Renal cortical epithelial cell (primary cell): Measurements from ENCODE around the gene TOE1. TPM values are rescaled to one million over a fixed set of nuclear protein-coding genes. Genes with fewer than 3 reads are reported as not detected.

ENCODE experiments used
- DNase-seq: peaks from one replicate; pipeline ENCODE4 v3.0.0-alpha.2; 2011; ENCODE audit warnings: low read depth
- total RNA-seq: library from RNA; depleted of rRNA; stranded (reverse); fragments of >200 nt; gene quantifications from 2 replicates; pipeline ENCODE4 v1.2.3, GENCODE V29; 2014

Gene TOE1
- total RNA-seq, 1 donor from 2014 or later, result 13.5 TPM

DNA sequence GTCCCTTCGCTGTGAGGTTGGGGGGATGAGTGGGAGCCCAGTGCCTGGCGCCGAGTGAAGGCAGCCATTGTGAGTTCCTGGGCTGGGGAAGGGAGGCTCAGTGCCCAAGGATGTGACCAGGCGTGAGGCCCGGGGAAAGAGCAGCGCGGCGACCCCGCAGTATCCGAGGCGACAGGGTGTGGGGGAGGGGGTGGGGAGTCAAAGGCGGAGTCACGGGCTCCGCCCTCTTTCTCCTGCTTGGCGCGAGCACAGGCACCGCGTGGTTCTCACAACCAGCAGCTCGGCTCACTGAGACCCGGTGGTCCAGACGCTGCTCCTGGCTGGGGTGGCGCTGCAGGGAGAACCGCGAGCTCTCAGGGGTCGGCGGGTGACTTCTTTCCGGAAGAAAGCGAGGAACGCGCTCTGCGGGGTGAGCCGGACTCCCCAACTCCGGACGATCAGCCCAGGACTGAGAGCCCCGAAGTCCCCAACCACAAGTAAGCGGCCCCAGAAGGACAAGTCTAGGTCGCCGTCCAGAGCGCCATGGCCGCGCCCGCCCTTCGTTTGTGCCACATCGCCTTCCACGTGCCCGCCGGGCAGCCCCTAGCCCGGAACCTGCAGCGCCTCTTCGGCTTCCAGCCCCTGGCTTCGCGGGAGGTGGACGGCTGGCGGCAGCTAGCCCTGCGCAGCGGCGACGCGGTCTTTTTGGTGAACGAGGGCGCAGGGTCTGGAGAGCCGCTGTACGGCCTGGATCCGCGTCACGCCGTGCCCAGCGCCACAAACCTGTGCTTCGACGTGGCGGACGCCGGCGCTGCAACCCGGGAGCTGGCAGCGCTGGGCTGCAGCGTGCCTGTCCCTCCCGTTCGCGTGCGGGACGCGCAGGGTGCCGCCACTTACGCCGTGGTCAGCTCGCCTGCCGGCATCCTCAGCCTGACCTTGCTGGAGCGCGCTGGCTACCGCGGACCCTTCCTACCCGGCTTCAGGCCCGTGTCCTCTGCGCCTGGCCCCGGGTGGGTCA lies 13.0 kb upstream of the TOE1 start, which contains the start of gene HPDL:
TSS of gene HPDL (plus strand) at position 269 of the 997 bp plus-strand sequence. CDS start at position 523, 254 bp downstream.
- peak; percentile 16 for DNase-seq

DNA sequence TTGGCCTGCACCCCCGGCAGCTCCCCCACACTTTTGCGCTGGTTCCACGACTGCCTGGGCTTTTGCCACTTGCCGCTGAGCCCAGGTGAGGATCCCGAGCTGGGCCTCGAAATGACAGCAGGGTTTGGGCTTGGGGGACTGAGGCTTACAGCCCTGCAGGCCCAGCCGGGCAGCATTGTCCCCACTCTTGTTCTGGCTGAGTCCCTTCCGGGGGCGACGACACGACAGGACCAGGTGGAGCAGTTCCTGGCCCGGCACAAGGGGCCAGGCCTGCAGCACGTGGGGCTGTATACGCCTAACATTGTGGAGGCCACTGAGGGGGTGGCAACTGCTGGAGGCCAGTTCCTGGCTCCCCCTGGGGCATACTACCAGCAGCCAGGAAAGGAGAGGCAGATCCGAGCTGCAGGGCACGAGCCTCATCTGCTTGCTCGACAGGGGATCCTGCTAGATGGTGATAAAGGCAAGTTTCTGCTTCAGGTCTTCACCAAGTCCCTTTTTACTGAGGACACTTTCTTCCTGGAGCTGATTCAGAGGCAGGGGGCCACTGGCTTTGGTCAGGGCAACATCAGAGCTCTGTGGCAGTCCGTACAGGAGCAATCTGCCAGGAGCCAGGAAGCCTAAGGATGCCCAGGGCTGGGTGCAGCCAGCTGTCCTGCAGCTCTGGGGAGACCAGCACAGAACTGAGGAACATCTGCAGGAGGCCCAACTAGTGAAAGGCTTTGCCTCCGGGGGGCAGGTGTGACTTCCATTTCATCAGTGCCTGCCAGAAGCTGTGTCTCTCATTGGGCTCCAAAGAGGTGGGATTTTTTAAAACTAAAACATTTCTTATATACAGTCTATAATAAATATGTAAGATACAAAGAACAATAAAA lies 12.1 kb upstream of the TOE1 start:
- DNase-seq, result no peak

DNA sequence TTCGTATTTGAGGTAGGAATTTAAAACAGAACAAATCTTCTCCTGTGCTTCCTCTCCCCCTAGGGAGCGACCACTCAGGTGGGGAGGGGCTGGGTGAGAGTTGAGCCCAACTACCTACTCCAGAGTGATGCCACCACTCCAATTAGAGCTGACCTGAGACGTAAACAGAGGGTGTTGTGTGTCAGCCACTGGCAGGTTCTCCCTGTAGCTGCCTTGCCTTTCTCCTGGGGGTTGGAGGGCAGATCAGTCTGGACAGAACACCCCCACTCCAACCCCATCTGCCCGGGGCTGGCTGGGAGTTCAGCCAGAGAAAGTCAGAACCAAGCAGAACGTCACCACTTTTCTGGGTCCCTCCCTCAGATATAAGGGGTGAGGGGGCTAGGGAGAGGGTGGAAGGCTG lies 11.3 kb upstream of the TOE1 start:
- no peak for DNase-seq

DNA sequence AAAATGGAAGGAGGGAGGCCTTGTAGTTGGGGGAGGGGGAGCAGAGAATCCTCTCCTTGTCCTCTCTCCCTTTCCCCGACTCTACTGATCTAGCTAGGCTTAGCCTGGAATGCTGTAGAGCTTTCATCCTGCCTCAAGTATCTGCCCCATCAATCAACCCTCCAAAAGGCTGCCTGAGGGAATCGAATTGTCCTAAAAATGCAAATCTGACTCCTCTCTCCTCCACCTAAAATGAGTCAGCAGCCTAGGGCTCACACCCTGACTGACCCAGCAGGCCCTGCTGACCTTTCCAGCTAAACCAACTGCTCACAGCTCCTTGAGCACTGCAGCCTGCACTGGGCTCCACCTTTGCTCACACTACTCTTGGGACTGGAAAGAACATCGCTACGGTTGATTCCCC lies 10.5 kb upstream of the TOE1 start:
- no peak for DNase-seq

DNA sequence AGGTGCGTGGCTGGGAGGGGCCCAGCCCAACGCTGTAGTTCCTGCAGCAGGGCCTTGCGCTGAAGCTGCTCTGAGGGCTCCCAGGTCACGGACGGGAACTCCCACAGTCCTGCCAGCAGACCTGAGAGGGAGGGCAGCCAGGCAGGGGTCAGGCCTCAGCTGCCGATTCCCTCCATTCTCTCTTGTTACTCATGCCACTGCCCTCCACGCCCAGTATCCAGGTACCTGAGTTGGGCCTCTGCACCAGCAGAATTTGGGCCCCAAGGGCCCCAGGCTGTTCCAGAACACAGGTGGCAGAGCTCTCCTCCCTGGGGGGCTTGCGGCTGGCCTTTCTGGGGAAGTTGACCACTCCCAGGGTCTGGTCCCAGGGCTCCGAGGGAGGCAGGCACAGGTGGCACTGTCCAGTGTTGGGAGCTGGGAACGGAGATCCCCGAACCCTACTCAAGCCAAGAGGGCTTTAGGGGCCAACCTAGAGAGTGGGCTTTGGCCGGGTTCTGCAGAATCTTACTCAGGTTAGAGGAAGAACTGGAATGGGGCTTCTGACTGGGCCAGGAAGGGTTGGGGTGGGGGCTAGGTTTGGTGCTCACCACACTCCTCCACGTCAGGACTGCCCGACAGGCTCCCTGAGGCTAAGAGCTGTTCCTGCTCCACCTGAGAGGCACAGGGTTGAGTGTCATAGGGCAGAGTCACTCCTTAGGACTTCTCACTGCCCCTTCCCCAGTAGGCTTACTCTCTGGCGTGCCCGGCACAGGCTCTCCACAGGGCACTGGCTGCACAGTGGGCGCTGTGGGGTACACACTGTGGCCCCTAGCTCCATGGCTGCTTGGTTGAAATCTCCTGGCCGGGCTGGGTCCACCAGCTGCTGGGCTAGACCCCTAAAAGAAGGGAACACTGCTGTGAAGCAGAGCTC lies 8.3 kb upstream of the TOE1 start:
- DNase-seq, result no peak

DNA sequence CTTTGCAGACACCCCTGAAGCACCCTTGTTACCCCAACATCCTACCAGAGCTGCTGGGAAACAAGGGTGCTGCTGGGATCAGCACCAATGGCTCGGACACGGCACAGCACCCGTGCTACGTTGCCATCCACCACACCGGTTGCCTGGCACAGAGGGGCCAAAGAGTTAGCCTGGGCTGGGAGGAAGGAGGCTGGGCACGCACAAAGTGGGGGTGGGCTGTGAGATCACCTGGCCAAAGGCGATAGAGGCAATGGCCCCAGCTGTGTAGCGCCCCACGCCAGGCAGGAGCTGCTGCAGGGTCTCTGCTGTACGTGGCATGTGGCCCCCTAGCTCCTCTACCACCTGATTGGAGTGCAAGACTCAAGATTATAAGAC lies 7.6 kb upstream of the TOE1 start:
- no peak for DNase-seq

DNA sequence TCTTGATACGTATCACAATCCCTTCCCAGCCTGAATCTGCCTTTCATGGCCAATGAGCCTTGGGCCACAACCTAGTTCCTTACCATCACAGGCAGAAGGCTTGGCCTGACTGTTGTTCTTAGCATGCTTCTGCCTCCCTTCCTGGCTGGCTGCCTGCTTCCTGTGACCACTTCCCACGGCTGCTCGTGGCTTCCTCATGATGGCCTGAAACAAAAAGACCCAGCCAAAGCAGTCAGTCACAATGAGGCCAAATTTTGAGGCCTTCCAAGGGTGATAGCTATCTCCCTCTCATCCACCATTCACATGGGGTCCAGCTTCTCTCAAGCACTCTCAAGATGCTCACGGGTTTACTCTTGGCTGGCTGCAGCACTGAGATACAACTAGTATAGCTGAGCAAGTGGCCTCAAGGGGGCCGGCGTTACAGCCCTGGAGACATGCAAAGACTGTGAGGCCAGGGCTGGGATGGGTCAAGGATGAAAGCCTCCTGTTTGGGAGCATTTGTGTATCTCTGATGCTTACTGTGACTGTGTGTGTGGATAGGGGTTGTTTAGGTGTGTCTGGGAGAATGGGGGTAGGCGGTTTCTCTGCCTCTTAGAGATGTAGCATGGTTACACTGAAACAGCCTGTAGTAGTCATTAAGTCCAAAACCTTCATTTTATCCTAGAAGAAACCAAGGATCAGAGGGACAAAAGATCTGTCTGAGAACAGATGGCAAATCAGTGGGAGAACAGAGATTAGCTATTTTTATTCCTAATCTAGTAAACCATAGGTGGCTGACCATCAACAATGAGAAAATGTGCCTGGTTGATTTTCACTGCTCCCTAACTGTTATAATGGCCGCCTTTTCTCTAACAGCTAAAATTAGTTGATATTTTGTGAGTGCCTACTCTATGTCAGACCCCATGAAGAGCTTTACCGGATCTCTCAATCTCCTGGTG lies 5.4 kb upstream of the TOE1 start:
- DNase-seq, result no peak

DNA sequence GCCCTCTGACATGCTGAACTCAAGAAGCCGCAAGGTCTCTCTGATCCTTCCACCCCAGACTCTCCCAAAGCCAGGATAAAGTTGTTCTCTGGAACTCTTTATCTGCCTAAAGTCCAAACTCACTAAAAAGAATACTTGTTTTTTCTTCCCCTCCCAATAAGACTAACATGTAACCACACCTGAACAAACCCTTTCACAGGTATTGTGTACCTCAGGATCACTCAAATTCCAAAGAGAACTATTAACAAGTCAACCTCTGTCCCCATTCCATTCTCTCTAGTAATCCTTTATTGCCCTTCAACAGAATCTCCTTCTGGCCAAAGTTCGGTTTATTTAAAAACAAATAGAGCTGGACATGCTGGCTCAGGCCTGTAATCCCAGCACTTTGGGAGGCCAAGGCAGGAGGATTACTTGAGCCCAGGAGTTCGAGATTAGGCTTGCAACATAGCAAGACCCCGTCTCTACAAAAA lies 4.1 kb upstream of the TOE1 start:
- peak; percentile 38 for DNase-seq

DNA sequence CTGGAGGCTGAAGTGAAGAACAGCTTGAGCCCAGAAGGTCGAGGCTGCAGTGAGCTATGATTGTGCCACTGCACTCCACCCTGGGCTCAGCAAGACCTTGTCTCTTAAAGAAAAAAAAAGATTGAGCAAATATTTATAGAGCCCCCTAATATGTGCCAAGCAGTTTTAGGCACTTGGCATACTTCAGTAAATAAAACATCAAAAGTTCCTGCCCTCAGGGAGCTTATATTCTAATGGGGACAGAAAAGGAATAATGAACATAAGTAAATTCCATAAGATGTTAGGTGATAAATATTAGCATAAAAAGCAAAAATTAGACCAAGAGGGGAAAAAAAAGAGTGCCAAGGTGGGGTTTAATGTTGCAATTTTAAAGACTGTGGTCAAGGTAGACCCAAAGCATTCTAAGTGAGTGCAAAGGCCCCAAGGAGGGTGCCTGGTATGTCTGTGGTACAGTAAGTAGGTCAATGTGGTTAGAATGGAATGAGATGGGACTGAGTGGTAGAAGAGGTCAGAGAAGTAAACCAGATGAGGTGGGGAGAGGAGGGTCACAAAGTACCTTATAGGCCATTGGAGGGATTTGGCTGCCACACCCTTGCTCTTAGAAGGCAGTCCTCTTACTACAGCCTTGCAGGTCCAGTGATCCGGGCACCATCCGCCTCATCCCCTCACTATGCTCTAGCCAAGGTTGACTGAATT lies 2.2 kb upstream of the TOE1 start:
- peak; percentile 52 for DNase-seq

DNA sequence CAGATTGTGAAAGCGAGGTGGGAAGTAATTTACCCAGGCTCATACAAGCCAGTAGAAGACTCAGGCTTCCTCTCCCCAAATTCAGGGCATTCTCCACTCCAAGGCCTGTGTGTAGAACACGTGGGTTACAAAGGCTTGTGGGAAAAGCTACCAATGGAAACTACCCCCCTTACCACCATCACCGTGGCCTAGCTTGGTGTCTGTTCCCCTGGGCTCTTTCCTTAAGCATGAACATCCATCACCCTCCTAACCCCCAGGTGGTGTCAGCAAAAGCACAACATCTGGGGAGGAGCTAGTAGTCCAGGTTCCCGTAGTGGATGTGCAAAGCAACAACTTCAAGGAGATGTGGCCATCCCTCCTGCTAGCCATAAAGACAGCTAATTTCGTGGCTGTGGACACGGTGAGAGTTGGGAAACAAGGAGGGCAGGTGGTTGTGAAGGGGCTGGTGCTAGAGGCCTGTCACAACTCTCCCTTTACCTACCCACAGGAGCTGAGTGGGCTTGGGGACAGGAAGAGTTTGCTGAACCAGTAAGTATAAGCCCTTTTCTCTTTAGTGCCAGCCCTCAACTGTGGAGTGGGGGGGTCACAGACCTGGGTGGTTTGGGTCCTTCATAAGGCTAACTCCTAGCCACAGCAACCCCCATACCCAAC lies 971 bp downstream of the TOE1 start:
- peak; percentile 11 for DNase-seq

DNA sequence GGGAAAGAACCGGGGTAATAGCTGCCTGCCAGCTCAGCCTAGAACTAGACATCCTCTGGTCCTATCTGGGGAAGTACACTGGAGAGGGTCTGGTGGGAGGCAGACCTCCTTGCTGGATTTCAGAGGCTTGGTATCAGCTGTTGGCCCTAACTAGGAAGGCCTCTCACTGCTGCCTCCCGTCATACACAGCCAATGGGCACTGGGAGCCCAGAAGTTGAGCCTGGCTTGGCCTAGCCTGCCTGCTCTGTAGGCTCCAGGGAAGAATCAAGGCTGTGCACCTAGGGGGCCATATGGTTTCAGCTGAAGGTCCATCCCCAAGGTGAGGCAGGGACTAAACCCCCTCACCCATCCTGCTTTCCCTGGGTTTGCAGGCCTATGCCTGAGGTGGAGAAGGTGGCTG lies 4.5 kb downstream of the TOE1 start:
- DNase-seq, result no peak

DNA sequence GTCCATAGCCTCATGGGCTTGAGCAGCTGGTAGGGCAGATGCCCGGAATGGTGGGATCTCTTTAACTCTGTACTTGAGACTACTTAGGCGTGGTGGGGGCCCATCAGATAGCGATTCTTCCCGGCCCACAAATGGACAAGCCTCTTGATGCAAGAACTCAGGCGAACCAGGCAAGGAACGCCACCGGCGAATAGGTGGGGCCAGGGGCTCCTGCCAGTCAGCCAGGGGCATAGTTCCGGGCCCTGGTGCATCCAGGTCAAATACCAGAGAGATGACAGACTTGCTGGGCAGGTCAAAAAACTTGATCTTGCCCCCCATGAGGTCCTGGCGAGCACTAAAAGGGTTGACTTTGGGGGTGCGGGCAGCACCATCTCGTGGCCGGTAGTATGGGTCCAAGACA lies 5.0 kb downstream of the TOE1 start:
- DNase-seq, result no peak

DNA sequence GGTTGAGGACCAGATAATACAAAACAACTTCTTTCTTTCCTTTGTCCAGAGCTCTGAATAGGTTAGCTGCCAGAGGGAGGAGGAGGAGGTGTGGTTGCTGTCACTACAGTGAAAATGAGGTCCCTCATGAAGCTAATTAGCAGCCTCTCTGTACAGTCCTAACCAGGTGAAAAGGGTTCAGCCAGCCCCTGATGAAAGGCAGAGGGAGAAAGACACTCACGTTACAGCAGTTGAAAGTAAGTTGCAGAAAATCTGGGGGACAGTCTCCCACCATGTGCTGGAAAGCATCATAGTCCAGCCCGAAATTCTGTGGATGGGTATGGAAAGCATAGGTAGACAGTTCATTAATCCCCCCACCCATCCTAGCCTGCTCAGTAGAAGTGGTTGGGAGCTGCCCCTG lies 6.5 kb downstream of the TOE1 start:
- DNase-seq, result no peak

DNA sequence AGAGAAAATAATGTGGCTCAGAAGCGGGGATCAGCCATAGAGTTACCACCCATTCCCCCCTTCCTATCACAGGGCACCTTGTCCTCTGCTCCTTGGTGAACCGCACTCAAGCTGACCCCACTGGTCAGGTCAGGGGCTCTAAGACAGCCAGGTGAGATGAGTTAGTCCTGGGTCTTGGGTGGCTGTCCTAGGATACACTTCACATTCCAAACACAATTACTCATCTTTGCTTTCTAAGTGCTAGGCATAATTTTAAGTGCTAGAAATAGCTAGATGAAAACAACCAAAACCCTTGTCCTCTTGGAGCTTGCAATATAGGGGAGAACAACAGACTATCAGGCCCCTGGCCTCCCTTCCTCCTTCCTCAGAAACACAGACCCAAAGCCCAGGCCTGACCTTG lies 8.1 kb downstream of the TOE1 start:
- DNase-seq, result peak; percentile 66

DNA sequence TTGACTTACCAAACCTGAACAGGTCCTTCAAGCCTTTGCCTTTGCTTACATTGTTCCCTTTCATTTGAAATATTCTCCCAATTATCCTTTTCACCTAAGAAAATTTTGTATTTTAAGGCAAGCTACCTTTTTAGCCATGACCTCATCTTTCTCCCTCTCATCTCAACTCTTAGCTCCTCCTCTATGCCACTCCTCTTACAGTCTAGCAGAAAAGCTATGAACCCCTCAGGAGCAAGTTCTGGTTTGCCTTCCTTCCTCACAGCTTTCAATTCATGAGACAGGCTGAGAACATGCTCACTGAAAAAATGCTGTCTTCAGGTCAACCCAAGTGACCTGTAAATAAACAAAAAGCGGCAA lies 8.6 kb downstream of the TOE1 start:
- DNase-seq, result no peak

DNA sequence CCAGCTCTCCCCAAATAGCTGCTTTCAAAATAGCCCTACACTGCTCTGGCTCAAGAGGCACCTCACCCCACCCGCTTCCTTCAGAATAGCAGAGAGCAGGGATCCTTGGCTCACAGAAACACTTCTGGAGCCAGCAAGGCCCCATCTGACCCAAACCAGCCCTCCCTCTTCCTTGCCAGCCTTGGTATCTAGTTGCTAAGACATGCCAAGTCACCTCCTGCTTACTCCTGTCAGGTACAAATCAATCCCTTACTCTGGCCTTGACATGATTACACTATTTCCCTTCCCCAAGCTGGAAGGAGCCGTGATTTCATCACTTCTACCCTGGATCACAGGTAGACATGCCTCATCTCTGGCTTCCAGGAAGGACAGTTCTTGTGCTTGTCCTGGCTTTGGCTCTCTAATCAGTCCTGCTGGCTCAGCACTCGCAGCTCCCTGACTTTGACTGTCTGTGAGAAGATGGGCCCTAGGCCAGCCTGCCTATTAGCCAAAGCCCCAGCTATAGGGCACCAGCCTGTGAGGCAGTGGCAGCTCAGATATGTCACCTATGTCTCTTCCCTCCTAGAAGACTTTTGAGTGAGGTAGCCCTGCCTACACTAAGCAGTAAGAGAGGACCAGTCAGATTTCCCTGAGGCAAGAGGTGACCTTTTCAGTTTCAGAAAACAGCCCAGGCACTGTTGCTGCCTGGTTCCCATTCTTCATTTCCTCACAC lies 9.2 kb downstream of the TOE1 start:
- DNase-seq, result no peak

DNA sequence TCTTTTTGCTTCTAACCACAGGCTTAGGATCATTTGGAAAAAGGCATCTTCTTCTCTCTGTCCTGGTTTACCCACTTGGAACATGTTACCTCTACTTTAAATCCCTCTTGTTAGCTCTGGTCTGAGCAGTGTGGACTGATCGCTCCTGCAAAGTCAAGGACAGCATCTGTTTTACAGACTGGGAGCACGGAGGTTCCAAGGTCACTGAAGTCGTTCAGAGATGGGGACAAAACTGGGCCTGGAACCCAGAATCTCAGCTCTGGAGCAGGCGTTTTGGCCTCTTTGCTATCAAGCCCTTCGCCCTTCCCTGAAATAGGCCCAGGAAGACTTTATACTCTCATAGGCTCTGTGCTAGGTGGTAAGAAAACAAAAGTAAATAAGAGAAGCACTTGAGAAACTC lies 11.5 kb downstream of the TOE1 start:
- DNase-seq, result no peak

DNA sequence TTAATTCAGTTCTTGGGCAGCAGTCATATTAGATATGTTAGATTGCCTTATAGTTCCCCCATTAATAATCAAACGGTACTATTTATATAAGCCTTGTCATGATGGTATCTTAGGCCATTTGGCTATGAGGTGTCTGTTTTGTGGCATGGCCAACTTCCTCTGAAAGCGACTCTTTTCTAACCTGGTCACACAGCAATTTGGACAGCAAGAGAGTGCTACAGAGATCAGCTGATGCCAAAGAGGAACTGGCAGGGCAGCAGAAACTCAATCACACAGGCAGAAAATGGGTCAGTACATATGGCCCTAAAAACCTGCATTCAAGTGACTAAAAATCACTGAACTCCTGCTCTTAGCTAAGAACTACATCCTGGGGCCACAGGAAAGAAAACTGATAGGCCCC lies 13.7 kb downstream of the TOE1 start:
- no peak for DNase-seq

DNA sequence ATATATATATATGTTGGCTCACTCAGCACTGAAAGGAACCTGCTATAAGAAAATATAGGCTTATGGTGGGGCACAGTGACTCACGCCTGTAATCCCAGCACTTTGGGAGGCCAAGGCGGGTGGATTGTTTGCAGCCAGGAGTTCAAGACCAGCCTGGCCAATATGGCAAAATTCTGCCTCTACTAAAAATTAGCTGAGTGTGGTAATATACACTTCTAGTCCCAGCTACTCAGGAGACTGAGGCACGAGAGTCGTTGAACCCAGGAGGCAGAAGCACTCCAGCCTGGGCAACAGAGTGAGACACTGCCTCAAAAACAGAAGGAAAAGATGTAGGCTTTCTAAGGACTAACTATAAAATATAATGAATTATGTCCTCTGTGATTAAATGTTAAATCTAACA lies 14.9 kb downstream of the TOE1 start:
- no peak for DNase-seq
